Hippocampal formation (tissue), 2 donors: ENCODE results near the gene GYPA.
"Not testable (repeated sequence)": the region's sequence is repeated elsewhere in the genome, so short reads cannot be mapped to it uniquely, and the experiment has no call there.

Source experiments
- DNase-seq, 2 donors: peaks; one replicate each; lab custom pipeline; 2025; lab: John Stamatoyannopoulos, UW

The GYPA gene

DNA sequence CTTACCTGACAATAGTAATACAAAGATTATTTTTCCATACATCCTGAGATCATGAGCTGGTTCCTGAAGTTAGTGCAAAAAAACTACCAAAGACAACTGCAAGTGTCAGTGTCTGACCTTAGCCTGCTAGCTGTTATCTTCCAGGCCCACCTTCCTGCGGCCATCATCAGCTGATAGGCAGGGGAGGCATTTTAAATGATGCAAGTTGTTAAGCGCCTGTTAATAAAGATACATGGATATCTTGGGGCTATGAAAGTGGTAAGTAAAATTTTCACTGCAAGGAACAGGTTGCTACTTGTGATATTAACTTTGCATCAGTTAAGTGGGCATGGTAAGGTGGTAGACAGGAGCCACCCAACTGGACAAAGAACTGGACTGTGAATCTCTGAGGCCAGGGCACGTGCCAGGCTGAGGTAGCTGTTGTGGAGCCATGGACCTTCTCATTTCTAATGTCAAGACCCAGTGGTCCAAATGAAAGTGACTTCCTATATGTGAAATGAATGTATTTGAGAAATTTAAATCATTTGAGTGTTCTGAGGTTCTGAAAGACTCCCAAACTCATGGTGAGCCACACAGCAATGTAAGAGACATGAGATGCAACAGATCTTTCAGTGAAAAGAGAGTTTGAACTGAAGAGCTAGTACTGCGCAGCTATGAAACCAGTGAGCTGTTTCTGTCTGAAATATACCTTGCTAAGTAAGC lies at the start of gene GYPA:
Gene GYPA, minus strand, starts transcription at position 125 of the 702 bp plus-strand sequence. Its CDS starts 83 bp downstream, at position 42.
- DNase-seq, result not testable (repeated sequence)

- no peak for DNase-seq
Measured at GRCh38 chr4:144190009-144190408, 49.5 kb upstream of the GYPA start.

- DNase-seq, result no peak
Measured at GRCh38 chr4:144189121-144189520, 48.6 kb upstream of the GYPA start.

DNA sequence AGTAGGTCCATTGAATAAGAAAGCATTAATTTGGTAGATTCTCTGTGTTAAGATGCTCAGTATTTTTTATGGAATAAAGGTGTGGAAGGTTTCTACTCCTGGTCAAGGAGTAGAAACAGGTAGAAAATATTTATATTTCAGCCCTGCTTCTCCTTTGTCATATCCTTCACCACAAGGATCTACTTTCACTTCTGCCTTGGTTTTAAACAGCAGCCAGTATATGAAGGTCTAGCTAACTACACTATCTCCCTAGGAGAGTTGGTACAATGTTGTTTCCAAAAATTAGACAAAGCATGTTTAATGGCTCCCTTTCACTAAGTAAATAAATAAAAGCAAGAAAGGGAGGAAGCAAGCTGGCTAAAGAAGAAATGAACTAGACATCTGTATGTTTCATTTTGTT lies 44.6 kb upstream of the GYPA start:
- no peak for DNase-seq

- no peak for DNase-seq
Measured at GRCh38 chr4:144183165-144183564, 42.6 kb upstream of the GYPA start.

DNA sequence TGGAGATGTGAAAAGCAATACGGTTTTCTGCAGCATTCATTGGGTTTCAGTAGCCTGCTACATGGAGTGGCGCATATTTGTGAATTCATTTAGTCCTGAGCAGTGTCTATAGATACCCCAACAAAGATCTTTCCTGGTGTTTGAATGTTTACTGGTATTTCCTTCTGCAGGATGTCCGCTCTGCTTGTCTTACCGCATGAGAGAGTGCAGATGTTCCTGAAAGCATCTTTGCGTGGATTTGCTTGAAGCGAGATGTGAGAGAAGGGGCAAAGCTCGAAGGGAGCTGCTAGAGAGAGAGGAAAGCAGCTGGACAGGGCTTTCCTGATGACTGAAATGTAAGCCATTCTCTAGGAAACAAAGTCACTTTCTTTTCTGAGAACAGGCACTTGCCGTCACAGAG lies 40.9 kb upstream of the GYPA start:
- DNase-seq, result no peak

GRCh38 chr4:144179152-144179739 lies 38.7 kb upstream of the GYPA start:
- DNase-seq, result no peak

- DNase-seq, result no peak
Measured at GRCh38 chr4:144178414-144178813, 37.9 kb upstream of the GYPA start.

DNA sequence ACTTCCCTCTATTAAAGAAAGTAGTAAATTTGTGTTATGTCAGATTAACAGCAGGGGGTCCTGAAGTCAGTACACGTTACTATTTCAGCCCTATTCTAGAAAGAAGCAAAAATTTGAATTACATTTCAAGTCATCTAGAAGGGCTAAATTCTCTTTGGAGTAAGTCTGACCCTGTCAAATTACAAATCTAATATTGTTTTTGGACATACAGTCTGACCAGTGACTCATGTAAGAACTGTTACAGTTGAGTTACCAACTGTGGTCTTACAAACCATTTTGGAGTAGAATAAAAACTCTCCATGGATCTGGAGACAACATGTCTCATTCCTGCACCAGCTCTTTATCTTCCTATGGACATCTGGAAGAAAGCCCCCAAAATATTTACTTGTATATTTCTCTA lies 36.0 kb upstream of the GYPA start:
- DNase-seq, result no peak

GRCh38 chr4:144174401-144175067 lies 34.0 kb upstream of the GYPA start:
- DNase-seq, result peak in 1 of 2 donors; percentile 72

GRCh38 chr4:144171697-144172096 lies 31.2 kb upstream of the GYPA start:
- DNase-seq, result no peak

GRCh38 chr4:144169211-144169610 lies 28.7 kb upstream of the GYPA start:
- no peak for DNase-seq

DNA sequence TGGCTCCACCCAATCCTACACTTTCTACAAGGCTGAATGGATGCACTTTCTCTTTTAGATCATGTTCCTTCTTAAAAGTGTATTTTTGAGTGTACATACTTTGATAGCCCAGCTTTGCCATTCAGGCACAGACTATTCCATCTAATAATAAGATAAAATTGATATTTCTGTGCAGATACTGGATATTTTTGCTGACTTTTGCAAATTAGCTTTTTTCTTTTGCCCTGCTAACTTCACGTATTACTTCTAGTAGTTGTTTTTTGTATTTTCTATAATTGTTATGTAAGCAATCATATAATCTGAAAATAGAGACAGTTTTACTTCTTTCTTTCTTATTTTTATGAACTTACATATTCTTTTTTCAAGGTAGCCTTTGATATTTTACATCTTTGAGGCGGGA lies 13.5 kb upstream of the GYPA start:
- DNase-seq, result no peak

- DNase-seq, result not testable (repeated sequence)
Measured at GRCh38 chr4:144142690-144143326, 2.3 kb upstream of the GYPA start.

DNA sequence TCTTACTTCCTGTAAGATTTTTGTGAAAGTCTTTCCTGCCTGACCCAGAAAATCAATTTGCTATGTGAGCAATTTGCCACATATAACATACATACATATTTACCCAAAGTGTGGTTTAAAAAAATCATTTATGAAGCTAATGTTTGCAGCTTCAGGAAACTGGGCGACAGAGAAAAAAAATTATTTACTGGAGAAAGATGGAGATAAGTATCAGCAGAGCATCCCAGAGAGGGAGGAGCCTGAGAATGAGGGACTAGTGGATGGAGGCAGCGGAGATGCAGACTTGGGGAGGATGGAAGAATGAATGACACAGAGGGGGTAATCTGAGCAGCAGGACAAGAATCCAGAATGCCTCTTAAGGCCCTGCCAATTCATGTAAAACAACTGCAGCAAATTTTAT lies 975 bp upstream of the GYPA start:
- no peak for DNase-seq

DNA sequence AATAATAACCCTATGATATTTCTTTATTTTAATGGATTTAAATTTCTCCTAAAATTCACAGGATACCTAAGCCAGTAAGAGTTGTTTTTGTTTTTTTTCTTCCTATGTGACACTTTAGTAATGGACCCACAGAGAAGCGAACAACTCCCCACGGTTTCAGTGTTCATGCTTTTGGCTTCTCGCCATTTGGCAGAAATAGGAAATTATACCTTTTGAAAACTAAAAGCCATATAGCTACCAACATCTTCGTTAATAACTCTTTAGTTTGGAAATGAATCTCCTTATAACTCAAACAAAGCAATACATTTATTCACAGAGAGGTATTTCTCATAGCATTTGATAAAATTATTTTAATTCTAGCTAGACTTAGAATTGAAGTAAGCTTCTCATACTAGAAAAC lies 527 bp downstream of the GYPA start:
- not testable (repeated sequence) for DNase-seq

GRCh38 chr4:144139547-144139946 lies 971 bp downstream of the GYPA start:
- not testable (repeated sequence) for DNase-seq

- not testable (repeated sequence) for DNase-seq
Measured at GRCh38 chr4:144138239-144138638, 2.3 kb downstream of the GYPA start.

DNA sequence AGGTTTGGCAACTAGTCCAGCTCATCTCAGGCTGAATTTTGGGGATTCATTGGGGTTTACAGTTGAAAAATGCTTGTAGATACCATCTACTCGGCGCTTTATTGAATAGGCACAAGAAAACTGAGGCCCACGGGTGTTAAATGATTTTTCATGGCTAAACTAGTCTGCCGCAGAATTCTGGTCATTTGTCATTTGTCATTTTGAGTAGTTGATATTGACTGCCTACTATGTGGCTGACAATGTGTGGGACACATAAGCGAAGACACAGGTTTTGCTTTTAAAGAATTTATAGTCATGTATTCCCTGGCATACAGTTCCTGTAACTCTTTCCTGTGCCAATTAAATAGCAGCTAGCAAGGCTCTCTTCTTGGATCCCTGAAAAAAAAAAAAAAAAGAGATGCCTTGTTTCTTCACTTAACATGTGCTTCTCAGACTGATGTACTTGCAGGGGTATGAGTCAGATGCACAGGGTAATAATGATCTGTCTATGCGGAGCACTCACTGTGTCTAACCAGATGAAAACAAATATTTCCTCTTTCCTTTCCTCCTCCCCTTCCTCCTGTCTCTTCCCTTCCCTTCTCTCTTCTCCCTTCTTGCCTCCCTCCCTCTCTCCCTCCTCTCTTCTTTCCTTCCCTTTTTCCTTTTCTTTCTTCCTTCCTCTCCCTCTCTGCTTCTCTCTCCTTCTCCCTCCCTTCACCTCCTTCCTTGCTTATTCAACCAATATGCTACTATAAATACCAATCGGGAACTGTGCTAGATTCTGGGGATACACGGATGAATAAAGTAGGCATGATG lies 3.2 kb downstream of the GYPA start:
- not testable (repeated sequence) for DNase-seq

DNA sequence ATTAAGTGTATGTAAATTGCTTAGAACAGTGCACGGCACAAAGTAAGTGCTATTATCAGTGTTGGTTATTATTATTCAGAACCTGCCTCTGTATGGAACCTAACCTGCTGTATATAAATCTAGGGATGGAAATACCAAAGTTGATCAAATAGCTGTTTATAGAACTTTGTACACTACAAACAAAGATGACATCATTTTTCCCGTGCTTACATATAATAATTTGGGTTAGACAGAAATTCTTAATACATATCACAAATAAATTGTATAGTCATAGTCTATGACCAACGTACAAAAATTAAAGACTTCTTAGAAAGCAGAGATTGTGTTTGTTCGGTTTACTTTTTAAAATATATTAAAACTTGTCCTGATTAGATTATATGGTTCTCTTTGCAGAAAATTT lies 4.3 kb downstream of the GYPA start:
- not testable (repeated sequence) for DNase-seq

GRCh38 chr4:144130167-144130566 lies 10.4 kb downstream of the GYPA start:
- not testable (repeated sequence) for DNase-seq
